HG02642 (cell line): ENCODE measurements around the gene ZFAND3.
"Not testable (repeated sequence)": the region's sequence is repeated elsewhere in the genome, so short reads cannot be mapped to it uniquely, and the experiment has no call there.

Experiments
- ATAC-seq: cut with Tn5 transposase; IDR thresholded peaks from one replicate; pipeline ENCODE4 v1.9.1; 2021; ENCODE audit warnings: mild to moderate bottlenecking; ENCODE audit not compliant: unreplicated experiment, poor library complexity

The ZFAND3 gene

DNA sequence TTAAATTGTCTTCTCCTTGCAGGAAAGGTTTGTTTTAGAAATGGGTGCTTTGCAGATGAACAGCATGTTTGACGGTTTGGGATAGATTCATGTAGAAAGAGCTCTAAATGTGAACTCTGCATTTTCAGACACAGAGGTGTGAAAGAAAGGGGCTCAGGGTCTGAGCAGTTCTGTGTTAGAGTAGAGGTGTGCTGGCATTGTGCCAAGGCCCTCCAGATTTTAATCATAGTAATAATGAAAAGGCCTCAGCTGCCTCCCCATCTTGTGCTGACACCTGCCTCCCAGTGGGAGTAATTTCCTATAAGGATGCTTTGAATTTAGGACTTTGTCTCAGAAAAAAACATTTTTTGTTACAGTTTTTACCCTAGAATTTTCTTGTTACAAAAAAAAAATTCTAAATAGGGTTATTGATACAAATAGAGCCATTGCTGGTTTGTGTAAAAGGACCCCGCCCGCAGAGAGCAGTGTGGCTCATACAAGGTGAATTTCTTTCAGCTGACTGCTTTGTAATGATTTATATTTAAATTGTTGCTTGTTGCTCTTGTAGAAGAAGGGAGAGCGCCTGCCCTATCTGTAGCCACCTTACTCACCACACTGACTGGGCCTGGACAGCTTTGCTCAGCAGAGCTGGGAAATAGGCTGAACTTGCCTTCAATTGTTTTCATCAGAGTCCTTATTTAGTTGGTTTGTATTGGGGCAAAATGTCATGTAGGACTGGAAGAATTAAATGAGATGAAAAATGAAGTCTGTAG lies 294.5 kb downstream of the ZFAND3 start:
- ATAC-seq: no peak

GRCh38 chr6:38114976-38115625 lies 295.6 kb downstream of the ZFAND3 start:
- ATAC-seq: no peak

DNA sequence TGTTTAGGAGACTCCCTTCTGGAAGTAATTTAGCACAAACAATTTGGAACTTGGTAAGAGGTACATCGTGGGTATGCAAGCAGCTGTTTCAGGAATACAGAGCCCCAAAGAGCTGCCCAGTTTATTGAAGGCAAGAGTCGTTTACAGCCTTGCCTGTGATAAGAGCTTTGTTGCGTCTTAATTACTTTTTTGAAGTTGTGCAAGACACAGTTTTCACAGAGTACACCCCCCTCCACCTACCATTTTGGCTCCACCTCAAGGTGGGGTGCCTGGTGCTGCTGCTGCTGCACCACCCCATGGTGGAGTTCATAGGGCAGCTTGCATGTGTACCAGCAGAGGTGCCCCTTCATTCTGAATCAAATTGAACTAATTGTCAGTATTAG lies 296.1 kb downstream of the ZFAND3 start:
- ATAC-seq: no peak

DNA sequence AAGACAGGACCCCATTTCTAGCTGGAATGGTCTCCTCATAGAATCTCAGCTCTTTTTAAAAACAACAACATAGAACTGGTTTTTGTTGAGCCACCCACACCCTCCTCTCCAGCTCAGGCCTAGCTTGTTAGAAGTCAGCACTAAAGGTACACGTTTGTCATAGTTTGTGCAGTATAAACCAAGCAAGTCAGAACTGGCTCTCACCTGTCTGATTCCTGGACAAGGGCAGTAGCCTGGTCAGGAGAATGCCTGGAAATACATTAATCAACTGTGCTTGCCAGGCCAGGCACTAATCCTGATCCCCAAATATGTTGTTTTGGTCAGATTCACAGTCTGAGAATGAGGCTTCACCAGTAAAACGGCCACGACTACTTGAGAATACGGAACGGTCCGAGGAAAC lies 296.7 kb downstream of the ZFAND3 start:
- no peak for ATAC-seq

GRCh38 chr6:38117281-38117680 lies 297.8 kb downstream of the ZFAND3 start:
- no peak for ATAC-seq

DNA sequence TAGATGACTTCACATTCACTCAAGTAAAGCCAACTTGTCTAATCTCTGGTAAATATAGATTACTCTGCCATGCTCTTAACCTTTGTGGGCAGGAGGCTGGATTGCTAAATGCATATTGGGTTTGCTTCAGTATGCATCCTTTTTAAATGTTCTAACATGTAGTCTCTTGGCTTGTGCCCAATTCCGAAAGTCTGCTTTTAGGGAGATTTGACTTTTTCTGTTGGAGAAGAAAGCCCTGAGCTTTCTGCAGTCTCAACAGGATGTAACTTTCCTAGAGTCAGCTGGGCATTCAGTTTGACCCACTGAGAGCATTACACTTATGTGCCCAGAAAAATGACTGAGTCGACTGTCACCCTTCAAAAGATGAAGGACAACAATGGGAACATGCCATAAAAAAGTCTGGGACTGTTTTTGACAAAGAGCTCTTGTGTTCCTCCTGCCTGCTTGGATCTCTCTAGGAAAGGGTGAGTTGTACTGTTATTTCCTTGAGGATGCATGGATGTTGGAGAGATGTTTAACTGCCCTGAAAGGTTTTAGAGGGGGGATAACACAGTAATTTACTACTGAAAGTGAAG lies 299.4 kb downstream of the ZFAND3 start:
- no peak for ATAC-seq

DNA sequence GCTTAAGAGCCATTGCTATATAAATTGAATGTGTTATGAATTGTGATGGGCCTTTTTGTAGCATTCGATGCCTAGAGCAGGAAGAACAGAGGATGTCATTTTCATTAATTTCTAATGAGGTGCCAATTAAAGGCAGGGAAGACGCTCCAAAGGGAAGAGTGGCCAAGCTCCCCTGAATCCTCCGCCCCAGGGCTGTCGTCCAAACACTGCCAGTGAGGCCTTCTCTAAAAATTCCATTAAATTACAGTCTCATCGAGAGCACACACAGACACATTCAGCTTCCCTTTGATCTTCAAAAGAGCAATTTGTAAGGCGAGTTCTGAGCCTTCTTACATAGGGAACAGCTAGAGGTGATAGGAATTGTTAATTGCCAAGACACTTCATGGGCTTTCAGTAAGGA lies 300.0 kb downstream of the ZFAND3 start:
- ATAC-seq: no peak

DNA sequence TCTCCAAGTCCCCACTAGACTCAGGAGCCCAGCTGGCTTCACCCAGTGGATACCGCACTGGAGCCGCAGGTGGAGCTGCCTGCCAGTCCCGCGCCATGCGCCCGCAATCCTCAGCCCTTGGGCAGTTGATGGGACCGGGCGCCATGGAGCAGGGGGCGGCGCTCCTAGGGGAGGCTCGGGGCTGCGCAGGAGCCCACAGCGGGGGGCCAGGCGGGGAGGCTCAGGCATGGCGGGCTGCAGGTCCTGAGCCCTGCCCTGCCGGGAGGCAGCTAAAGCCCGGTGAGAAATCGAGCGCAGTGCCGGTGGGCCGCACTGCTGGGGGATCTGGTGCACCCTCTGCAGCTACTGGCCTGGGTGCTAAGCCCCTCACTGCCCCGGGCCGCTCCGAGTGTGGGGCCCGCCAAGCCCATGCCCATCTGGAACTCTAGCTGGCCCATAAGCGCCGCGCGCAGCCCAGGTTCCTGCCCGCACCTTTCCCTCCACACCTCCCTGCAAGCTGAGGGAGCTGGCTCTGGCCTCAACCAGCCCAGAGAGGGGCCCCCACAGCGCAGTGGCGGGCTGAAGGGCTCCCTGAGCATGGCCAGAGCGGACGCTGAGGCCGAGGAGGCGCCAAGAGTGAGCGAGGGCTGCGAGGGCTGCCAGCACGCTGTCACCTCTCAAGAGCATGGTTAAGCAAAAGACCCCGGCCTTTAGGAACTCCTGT lies 304.8 kb downstream of the ZFAND3 start:
- not testable (repeated sequence) for ATAC-seq

DNA sequence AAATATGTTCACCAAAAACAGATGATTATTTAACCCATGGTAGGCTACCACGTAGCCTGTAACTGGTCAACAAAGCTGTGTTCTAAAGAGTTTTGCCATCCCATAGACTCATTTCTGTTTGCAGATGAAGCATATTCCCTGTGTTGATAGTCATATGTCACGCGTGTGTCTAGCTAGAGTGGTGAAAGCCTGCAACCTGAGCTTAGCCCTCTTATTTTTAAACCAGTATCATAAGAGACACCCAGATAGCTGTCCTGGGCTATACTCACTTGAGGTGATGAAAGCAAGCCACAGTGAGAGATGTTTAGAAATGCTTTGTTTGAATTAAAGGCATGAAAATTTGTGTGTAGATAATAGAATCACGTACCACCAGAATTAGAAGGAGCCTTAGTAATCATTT lies 307.8 kb downstream of the ZFAND3 start:
- ATAC-seq: no peak

- ATAC-seq: no peak
These were observed 312.0 kb downstream of the ZFAND3 start for GRCh38 chr6:38131527-38131965.

DNA sequence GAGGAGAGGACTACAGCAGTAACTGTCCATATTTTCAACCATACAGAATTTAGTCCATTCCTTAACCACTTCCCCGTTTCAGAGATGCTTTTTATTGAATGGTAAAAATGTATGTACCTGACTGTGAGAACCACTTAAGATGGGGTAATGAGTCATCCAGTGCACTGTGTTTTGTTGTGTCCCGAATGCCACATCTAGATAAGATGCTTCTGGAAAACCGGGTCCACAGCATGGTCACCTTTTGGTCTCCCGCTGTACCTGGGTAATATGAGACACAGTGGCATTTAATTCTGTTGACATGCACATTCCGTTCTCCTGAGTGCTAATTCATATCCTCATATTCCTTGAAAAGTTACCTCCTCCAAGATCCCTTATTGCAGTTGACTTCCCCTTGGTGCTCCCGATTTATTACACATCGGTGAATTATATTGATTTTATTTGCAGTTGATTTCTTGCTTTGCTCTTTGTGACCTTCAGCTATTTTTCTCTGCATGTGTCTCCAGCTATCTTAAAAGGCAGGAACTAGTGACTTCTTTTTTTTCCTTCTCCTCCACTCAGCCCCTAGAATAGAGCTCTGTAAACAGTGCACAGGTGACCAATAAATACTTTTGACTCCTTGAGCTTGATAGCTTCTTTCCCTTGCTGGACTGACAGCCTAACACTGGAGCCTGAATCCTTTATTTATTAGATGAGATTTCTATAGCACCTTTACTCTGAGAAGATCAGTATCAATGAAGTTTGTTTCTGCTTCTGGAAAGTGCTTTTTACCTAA lies 314.6 kb downstream of the ZFAND3 start:
- ATAC-seq: no peak

GRCh38 chr6:38134704-38135088 lies 315.2 kb downstream of the ZFAND3 start:
- ATAC-seq: no peak

DNA sequence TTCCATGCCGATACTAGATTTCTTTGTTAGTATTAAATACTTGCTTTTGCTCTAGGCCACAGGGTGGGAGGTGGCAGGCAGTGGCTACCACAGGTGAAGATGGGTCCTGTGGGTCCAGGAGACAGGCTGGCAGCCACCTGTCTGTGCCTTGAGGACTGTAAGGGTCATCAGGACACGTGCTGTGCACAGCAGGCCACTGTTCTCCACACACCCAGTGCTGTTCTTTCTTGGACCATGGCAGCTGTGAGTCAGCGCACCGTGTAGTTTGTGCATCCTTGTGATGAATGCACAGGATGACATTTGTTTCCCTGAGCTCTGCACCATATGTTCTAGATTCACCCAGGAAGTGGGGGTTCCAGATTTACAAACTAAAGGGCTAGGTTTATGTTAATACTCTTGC lies 317.0 kb downstream of the ZFAND3 start:
- ATAC-seq: no peak

DNA sequence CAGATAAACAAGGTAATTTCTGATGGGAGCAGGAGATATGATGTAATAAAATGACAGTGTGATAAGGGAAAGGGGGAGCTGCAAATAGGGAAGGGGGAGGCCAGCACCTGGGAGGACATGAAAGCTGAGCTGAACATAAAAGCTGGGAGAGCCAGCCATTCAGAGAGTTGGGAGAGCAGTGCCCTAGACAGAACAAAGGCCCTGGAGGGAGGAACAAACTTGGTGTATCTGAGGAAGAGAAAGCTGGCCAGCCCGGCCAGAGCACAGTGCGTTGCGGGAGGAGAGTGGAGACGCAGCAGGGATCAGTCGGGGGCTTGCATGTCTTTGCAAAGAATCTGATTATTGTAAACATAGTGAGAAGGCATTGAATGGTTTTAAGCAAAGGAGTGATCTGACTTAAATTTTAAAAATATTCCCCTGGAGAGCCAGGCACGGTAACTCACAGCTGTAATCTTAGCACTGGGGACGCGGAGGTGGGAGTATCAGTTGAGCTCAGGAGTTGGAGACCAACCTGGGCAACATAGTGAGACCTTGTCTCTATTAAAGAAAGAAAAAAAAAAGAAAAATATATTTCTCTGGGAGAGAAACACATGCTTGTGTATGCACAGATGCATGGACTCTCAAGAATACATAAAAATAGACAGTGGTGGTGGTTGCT lies 318.2 kb downstream of the ZFAND3 start:
- ATAC-seq: no peak

GRCh38 chr6:38138374-38138773 lies 318.8 kb downstream of the ZFAND3 start:
- no peak for ATAC-seq

- no peak for ATAC-seq
These were observed 321.6 kb downstream of the ZFAND3 start for GRCh38 chr6:38141085-38141484.

DNA sequence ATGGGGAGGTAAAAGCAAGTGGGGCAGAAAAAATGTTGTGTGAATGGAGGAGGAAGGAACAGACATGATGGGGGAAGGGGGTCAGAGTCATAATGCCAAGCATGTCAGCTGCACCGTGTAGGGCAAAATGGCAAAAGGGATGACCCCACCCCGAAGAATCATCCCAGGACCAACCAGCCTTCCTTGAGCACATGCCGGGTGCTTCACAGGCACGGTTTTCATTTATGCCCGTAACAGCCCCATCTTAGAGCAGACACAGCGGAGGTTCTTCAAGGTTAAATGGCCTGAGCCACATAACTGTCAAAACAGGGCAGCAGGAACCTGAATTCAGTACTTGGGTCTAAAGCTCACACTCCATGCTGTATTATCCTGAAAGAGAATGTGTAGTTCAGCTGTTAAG lies 322.2 kb downstream of the ZFAND3 start:
- no peak for ATAC-seq

DNA sequence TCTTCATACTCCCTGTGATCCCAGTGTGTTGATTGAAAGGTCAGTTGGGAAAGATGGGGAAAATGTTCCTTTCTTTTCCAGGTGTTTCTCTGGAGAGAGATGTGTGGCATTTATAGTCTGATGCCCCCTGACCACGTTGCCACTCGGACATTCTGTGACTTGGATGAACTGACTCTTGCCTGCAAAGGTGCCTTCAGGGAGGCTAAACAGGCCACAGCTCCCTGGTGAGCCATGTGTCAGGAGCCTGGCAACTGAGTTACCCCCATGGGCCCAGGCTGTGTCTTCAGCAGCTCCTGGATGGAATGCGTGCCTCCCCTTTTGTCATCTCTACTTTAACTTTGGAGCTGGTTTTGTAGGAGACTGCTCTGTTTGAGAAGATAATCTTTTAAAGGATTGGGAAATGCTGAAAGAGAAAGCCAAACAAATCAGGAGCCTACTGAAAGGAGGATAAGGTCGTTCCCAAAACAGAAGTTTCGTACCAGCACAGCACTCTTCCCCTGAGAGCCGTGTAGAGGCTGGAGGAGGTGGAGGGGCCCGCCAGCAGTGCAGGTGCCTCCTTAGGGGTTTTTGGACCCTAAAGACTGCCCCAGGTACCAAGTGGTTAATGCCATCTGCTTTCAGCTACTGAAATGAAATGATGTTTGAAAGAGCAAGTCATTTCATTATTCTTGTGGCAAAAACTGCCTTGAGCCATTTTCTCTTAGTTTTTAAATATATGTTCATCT lies 322.8 kb downstream of the ZFAND3 start:
- no peak for ATAC-seq
